Muscle of leg (tissue), 11 donors: ENCODE measurements around the gene MAGI2. TPM values are rescaled to one million over a fixed set of nuclear protein-coding genes. Genes with fewer than 3 reads are reported as not detected.

Experiments used
- DNase-seq: peaks from one replicate; pipeline ENCODE4 v3.0.0; 2013
- H3K27ac ChIP-seq: one replicate; pipeline ENCODE4 v1.5.1; 2013; ENCODE audit warnings: mild to moderate bottlenecking, low read length, control low read depth
- H3K27me3 ChIP-seq: one replicate; pipeline ENCODE4 v1.6.1; 2013; ENCODE audit warnings: low read length; ENCODE audit not compliant: control insufficient read depth, insufficient read depth
- H3K36me3 ChIP-seq: one replicate; pipeline ENCODE4 v1.6.1; 2013; ENCODE audit warnings: low read length; ENCODE audit not compliant: control insufficient read depth, insufficient read depth
- H3K4me1 ChIP-seq: one replicate; pipeline ENCODE4 v1.6.1; 2013; ENCODE audit warnings: low read length; ENCODE audit not compliant: control insufficient read depth, insufficient read depth
- H3K4me3 ChIP-seq: one replicate; pipeline ENCODE4 v1.5.1; 2013; ENCODE audit warnings: low read length, control low read depth
- H3K9me3 ChIP-seq: replicated peaks from 2 replicates; pipeline ENCODE4 v1.6.1; 2013; ENCODE audit warnings: low read depth, low read length; ENCODE audit not compliant: control insufficient read depth
- WGBS: methylation state at CpG from one replicate; pipeline ENCODE4 v1.1.5; 2013; ENCODE audit warnings: missing lambda C conversion rate; ENCODE audit not compliant: insufficient coverage; 5-methylcytosine and 5-hydroxymethylcytosine counted together
- polyA plus RNA-seq, 8 donors: library from polyadenylated mRNA; unstranded; fragments of 120-200 nt; gene quantifications; one replicate each; pipeline versions ENCODE4 v1.2.1 to v1.2.3, GENCODE V29; 2013; ENCODE audit warnings: inconsistent platforms in 1 of 8, low replicate concordance in 1 of 8; ENCODE audit not compliant: insufficient read length in 8 of 8, insufficient read depth in 1 of 8
- total RNA-seq: library from RNA; stranded (reverse); fragments of 120-200 nt; gene quantifications from one replicate; pipeline ENCODE4 v1.2.4, GENCODE V29; 2013

MAGI2 gene
- total and polyA plus RNA-seq, 9 donors, result 3.5 to 6.3 (median 5.2) TPM

DNA sequence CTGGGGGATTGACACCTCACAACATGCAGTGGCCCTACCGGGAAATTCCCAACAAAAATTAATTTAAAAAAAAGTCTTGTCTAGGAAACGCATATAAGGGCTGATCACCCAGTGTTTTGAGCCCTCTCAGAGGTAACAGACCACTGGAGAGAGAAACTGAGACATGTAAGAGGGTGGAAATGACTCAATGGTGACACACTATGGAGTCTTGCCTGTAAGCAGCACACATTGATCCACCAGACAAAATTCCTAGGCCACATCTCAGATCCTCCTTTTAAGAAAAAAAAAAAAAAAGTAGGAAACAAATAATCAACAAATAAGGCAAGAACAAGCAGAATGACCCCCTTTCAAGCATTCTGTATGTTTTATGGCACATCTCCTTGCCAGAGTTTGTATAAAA lies 296.2 kb downstream of the MAGI2 start:
- no CpG with 5 or more reads among the region's 2 CpGs for WGBS
- Histone ChIP-seq H3K4me1 (no peaks in the 10 kb centered on the region), H3K36me3 (no peaks in the 10 kb centered on the region), H3K27me3 (no peaks in the 10 kb centered on the region), H3K9me3 (no peaks in the 10 kb centered on the region), H3K4me3 (no peak overlapping the region), H3K27ac (no peak overlapping the region)
- no peak for DNase-seq

DNA sequence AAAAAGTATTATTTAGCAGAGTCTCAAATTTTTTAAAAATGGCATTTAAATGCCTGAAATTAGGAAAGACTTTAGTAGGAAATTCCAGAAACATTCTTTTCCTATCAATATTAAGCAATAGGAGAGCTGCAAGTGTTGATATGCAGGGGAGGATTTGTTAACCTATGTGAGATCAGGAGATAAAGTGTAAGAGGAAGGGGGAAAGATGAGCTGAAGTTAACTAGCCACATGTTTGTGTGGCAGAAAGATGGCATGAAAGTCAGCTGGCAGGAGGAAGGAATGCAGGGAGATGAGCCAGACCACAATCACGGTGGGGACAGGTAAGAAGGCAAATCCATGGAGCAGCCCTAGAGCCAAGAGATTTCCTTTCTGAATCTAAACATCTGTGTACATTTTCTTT lies 303.6 kb downstream of the MAGI2 start:
- no peaks in the 10 kb centered on the region for H3K4me1 ChIP-seq
- no CpG with 5 or more reads among the region's 1 CpG for WGBS
- no peaks in the 10 kb centered on the region for H3K9me3 ChIP-seq
- DNase-seq, result no peak
- no peaks in the 10 kb centered on the region for H3K27me3 ChIP-seq
- H3K4me3 ChIP-seq, result no peak overlapping the region
- H3K27ac ChIP-seq, result no peak overlapping the region
- H3K36me3 ChIP-seq, result no peaks in the 10 kb centered on the region

DNA sequence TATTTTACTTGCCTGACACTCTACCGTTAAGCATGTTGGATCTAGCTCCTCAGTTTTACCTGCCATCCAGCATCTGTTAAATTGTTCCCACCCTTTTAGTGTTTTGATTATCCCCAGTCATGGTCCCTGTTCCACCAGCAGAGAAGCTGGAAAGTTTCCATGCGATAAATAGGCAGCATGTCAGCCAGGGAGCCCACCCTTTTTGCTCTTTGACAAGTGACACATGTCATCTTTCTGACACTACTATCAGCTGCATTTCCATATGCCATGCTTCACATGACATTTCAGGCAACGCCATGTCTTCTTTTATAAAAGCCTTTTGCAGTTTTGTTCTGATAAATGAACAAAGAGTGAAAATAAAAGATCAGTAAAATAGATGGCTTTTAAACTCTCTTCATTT lies 310.8 kb downstream of the MAGI2 start:
- H3K4me1 ChIP-seq, result no peaks in the 10 kb centered on the region
- 36% methylated on average over 2 of the region's 3 CpGs for WGBS
- no peaks in the 10 kb centered on the region for H3K27me3 ChIP-seq
- no peaks in the 10 kb centered on the region for H3K9me3 ChIP-seq
- no peaks in the 10 kb centered on the region for H3K36me3 ChIP-seq
- no peak overlapping the region for H3K4me3 ChIP-seq
- no peak overlapping the region for H3K27ac ChIP-seq
- DNase-seq, result no peak

DNA sequence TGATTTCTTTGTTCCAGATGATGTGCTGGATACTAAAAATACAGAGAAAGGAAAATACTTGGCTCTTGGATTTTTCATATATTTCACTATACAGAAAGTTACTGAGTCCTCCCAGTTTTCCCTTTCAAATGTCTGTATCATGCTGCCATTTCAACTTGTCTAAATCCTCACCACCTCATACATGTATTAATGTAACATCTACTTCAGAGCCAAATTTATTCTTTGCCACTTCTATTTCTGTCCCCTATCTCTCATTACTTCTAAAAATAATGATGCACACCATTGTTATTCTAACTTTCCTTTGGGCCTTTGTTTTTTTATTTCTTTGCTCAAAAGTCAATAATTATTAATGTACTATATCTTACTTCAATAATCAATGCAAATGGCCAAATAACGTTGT lies 312.2 kb downstream of the MAGI2 start:
- no peak overlapping the region for H3K27ac ChIP-seq
- H3K4me3 ChIP-seq, result no peak overlapping the region
- no CpG with 5 or more reads among the region's 1 CpG for WGBS
- DNase-seq, result no peak
- no peaks in the 10 kb centered on the region for H3K27me3 ChIP-seq
- no peaks in the 10 kb centered on the region for H3K36me3 ChIP-seq
- no peaks in the 10 kb centered on the region for H3K9me3 ChIP-seq
- no peaks in the 10 kb centered on the region for H3K4me1 ChIP-seq

DNA sequence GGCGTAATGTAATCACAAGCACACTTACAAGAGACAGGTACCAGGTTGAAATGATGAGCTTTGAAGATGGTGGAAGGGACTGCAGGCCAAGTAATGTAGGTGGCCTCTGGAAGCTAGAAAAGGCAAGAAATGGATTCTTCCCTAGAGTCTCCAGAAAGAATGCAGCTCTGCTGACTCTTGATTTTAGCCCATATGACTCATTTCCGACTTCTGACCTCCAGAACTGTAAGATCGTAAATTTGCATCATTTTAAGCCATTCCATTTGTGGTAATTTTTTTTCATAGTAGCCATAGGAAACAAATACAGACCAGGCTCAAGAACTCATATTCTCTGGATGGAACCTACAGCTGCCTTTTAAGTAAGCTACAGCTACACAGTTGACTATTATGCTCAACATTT lies 315.5 kb downstream of the MAGI2 start:
- no peaks in the 10 kb centered on the region for H3K27me3 ChIP-seq
- no peaks in the 10 kb centered on the region for H3K36me3 ChIP-seq
- no peaks in the 10 kb centered on the region for H3K4me1 ChIP-seq
- no peak overlapping the region for H3K4me3 ChIP-seq
- H3K9me3 ChIP-seq, result no peaks in the 10 kb centered on the region
- H3K27ac ChIP-seq, result no peak overlapping the region
- 100% methylated on average over 1 of the region's 3 CpGs for WGBS
- no peak for DNase-seq

DNA sequence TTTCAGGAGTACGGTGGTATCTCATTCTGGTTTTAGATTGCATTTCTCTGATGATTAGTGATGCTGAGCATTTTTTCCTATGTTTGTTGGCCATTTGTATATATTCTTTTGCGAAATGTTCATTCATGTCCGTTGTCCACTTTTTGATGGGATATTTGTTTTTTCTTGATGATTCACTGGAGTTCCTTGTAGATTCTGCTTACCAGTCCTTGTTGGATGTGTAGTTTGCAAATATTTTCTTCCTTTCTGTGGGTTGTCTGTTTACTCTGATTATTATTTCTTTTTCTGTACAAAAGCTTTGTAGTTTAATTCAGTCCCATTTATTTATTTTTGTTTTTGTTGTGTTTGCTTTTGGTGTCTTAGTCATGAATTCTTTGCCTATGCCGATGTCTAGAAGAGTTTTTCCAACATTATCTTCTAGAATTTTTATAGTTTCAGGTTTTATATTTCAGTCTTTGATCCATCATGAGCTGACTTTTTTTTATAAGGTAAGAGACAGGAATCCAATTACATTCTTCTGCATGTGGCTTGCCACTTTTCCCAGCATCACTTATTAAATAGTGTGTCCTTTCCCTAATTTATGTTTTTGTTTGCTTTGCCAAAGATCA lies 320.5 kb downstream of the MAGI2 start:
- Histone ChIP-seq H3K4me1 (no peaks in the 10 kb centered on the region), H3K9me3 (no peaks in the 10 kb centered on the region)

DNA sequence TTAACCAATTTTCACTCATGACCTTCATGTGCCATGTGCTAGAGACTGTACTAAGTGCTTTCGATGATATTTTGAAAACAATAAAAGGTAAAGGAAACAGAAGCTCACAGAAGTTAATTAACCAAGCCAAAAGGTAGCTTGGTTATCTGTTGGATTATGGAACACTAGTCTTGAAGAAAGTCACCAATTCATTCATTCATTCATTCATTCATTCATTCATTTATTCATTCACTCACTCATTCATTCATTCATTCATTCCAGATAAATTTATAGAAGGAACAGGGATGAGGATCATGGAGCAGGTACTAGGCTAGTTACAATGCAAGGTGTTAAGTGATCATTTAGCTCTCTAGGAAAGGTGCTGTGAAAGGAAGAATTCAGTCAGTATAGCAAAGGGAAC lies 322.8 kb downstream of the MAGI2 start:
- DNase-seq, result no peak
- no peaks in the 10 kb centered on the region for H3K36me3 ChIP-seq
- H3K27ac ChIP-seq, result no peak overlapping the region
- no peak overlapping the region for H3K4me3 ChIP-seq
- no peaks in the 10 kb centered on the region for H3K9me3 ChIP-seq
- H3K27me3 ChIP-seq, result no peaks in the 10 kb centered on the region
- no peaks in the 10 kb centered on the region for H3K4me1 ChIP-seq
- WGBS, result no CpG with 5 or more reads among the region's 1 CpG

More for the DNA sequence above, 320.5 kb downstream of the MAGI2 start:
- H3K36me3 ChIP-seq, result no peaks in the 10 kb centered on the region
- no peak for DNase-seq
- no peak overlapping the region for H3K27ac ChIP-seq
- no peak overlapping the region for H3K4me3 ChIP-seq
- WGBS, result no CpG with 5 or more reads among the region's 4 CpGs
- H3K27me3 ChIP-seq, result no peaks in the 10 kb centered on the region

DNA sequence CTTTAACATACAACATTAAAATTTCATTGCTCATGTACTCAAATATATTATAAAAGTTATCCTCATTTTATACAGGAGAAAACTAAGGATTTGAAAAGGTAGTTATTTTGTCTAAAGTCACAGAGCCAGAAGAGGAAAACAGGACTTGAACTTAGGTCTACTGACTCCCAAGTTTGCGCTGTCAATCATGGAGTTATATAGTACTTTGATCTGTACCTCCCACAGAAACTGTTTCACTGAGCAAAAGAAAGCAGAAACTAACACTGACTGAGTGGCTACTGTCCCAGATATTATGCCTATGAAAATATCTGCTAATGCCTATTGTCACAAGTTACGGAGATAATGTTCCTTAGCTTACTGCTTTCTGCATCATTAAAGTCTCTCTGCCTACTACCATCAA lies 329.1 kb downstream of the MAGI2 start:
- no peaks in the 10 kb centered on the region for H3K27me3 ChIP-seq
- H3K36me3 ChIP-seq, result no peaks in the 10 kb centered on the region
- DNase-seq, result no peak
- WGBS, result no CpG with 5 or more reads among the region's 2 CpGs
- H3K27ac ChIP-seq, result no peak overlapping the region
- no peaks in the 10 kb centered on the region for H3K9me3 ChIP-seq
- no peak overlapping the region for H3K4me3 ChIP-seq
- no peaks in the 10 kb centered on the region for H3K4me1 ChIP-seq

DNA sequence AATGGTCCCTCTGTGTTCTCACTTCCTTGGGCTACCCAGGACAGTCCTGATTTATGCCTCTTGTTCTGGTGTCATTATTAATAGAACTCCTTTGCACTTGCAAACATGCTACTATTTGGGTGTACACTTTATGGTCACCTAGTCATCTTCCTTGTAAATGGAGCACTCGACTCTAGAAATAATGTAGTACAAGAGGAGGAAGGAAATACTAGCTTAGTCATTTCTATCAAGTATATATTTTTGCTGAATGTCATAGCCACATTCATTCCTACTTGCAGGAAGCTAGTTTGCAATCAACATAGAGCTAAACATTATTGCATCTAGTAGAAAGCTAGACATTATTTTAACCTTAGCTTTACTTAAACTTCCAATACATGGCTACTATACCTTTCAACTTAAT lies 335.3 kb downstream of the MAGI2 start:
- WGBS, result no CpG with 5 or more reads among the region's 1 CpG
- no peaks in the 10 kb centered on the region for H3K4me1 ChIP-seq
- H3K4me3 ChIP-seq, result no peak overlapping the region
- H3K27ac ChIP-seq, result no peak overlapping the region
- DNase-seq, result no peak
- H3K27me3 ChIP-seq, result no peaks in the 10 kb centered on the region
- H3K9me3 ChIP-seq, result no peaks in the 10 kb centered on the region
- H3K36me3 ChIP-seq, result no peaks in the 10 kb centered on the region

DNA sequence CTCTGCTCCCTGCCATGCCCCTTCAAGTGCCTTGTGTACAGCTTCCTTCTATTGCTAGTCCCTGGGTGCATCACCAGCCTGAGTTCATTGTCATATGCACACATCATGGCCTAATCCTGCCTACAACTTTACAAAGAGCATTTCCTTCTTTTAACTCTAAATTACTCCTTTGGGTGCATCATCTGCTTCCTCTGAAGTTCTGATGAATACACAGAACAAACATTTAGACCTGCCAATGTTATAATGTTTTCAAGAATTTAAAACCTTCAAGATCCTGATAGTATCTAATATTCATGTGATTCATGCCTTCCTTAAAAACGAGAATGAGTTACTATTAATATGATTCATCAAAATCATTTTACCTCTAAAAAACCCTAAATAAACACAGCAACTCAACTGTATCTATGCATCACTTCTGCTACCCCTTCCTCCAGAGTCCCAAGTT lies 357.1 kb downstream of the MAGI2 start:
- no peaks in the 10 kb centered on the region for H3K27me3 ChIP-seq
- no peak overlapping the region for H3K27ac ChIP-seq
- H3K36me3 ChIP-seq, result no peaks in the 10 kb centered on the region
- DNase-seq, result no peak
- WGBS, result no CpG with 5 or more reads among the region's 1 CpG
- no peaks in the 10 kb centered on the region for H3K4me1 ChIP-seq
- H3K4me3 ChIP-seq, result no peak overlapping the region
- H3K9me3 ChIP-seq, result no peaks in the 10 kb centered on the region

DNA sequence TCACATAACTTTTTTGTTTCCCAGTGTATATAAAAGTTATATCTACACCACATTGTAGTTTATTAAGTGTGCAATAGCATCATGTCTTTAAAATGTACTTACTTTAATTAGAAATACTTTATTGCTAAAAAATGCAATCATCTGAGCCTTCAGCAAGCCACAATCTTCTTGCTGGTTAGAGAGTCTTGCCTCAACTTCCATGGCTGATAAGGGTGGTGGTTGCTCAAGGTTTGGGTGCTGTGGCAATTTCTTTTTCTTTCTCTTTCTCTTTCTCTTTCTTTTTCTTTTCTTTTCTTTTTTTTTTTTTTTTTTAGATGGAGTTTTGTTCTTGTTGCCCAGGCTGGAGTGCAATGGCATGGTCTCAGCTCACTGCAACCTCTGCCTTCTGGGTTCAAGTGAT lies 360.0 kb downstream of the MAGI2 start:
- Histone ChIP-seq H3K4me1 (no peaks in the 10 kb centered on the region), H3K27ac (no peak overlapping the region), H3K4me3 (no peak overlapping the region), H3K9me3 (no peaks in the 10 kb centered on the region), H3K27me3 (no peaks in the 10 kb centered on the region), H3K36me3 (no peaks in the 10 kb centered on the region)
- no peak for DNase-seq
